Measurements from ENCODE around the gene STIM1.

GRCh38 chr11:3831378-3832239 is 23.9 kb upstream of the STIM1 start:
- TF ChIP-seq CTCF (IDR thresholded peaks at IDR 0.05) (no peak), POLR2A (IDR thresholded peaks at IDR 0.05) (no peak)

Data from right lobe of liver (tissue), 4 donors.